Ureter (tissue), 1 donor: Measurements from ENCODE around the gene TNKS1BP1. TPM values are rescaled to one million over a fixed set of nuclear protein-coding genes. Genes with fewer than 3 reads are reported as not detected.

Experiments used
- DNase-seq: peaks from one replicate; pipeline ENCODE4 v3.0.0-alpha.2; 2020; ENCODE audit warnings: low spot score
- total RNA-seq: library from RNA; stranded (reverse); gene quantifications from one replicate; pipeline ENCODE4 v1.2.4, GENCODE V29; 2023
- donor health status: DM: yes; HTN: yes; CAD: no.

The TNKS1BP1 gene
- total RNA-seq, 1 donor from 2014 or later: 338 TPM

- DNase-seq: no peak
Measured at GRCh38 chr11:57332694-57333440, 8.1 kb upstream of the TNKS1BP1 start.

GRCh38 chr11:57331720-57332119 lies 7.0 kb upstream of the TNKS1BP1 start:
- no peak for DNase-seq

- no peak for DNase-seq
Measured at GRCh38 chr11:57330029-57330428, 5.3 kb upstream of the TNKS1BP1 start.

GRCh38 chr11:57327721-57328120 lies 3.0 kb upstream of the TNKS1BP1 start:
- DNase-seq: no peak

GRCh38 chr11:57325735-57326048 lies 940 bp upstream of the TNKS1BP1 start:
- DNase-seq: peak; percentile 73

DNA sequence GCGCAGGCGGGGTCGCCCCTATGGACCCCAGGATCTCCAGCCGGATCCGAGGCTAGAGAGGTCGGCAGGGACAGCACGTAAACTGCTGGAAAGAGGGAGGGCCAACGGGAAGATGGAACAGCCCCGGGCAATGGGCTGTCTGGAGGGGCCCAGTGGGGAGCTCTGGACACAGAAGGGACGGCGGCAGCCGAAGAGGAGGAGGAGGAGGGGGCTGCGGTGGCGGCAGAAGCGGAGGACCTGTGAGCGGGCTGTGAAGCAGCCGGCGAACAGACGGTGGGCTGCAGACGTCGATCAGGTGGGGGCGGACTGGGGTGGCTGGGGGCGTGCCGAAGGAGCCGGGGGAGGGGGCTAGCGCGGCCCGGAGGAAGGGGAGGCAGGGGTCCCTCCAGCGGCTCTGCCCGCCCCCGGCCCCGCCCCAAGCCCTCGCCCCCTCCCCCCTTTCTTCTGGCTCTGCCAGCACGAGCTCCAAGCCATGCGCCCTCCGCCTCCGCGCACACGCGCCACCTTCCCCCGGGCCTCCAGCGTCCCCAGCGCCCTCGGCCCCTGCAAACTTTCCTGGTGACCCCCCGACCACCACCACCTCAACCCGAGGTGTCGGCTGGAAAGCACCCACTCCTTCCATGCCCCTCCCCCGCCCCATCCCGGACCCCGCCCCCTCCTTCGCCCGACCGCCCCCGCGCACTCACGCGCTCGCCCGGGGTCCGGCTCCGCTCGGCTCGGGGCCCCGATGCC lies 432 bp downstream of the TNKS1BP1 start:
- DNase-seq: peak; percentile 65

GRCh38 chr11:57323855-57324153 lies 948 bp downstream of the TNKS1BP1 start:
- DNase-seq: no peak

GRCh38 chr11:57323167-57323854 lies 1.4 kb downstream of the TNKS1BP1 start:
- no peak for DNase-seq

- DNase-seq: peak; percentile 92
Measured at GRCh38 chr11:57322256-57323166, 2.2 kb downstream of the TNKS1BP1 start.

DNA sequence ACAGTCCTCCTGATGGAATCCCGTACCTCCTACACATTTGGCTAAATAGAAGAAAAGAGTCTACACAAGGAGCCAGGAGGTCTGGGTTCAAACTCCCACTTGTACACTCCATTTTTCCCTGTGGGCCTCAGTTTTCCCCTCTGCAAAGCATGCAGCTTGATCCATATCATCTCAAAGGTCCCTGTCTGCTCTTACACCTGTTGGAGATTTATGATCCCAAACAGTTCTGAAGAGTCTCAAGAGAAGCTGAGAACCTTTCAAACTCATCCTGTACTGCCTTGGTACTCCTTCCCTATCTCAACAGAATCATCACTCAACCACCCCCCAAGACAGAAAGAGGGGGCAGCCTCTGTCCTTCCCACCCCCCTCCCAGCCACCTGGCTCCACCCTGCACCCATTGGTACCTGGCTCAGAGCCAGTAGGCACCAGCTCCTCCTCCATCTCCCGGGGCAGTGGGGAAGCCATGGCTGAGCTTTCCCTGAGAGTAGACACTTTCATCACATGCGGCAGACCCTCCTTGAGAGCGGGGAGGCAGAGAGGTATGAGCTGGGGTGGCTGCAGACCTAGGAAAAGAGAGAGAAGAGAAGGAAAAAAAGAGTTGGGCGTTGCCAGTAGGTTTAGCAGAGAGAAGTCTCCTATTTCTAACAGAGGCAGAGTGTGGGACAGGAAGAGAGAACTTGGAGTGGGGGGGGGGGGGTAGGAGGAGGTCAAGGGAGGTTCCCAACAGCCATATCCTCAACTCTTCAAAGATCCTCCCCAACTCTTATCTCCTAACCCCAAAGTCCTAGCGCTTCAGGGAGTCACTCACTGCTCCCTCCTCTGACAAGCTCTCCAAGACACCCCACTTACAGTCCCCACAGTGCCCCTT lies 3.1 kb downstream of the TNKS1BP1 start:
- DNase-seq: no peak

- DNase-seq: no peak
Measured at GRCh38 chr11:57320719-57321387, 3.9 kb downstream of the TNKS1BP1 start.

- no peak for DNase-seq
Measured at GRCh38 chr11:57320067-57320718, 4.6 kb downstream of the TNKS1BP1 start.

GRCh38 chr11:57318178-57318577 lies 6.6 kb downstream of the TNKS1BP1 start:
- DNase-seq: no peak

GRCh38 chr11:57316017-57316416 lies 8.7 kb downstream of the TNKS1BP1 start:
- no peak for DNase-seq

DNA sequence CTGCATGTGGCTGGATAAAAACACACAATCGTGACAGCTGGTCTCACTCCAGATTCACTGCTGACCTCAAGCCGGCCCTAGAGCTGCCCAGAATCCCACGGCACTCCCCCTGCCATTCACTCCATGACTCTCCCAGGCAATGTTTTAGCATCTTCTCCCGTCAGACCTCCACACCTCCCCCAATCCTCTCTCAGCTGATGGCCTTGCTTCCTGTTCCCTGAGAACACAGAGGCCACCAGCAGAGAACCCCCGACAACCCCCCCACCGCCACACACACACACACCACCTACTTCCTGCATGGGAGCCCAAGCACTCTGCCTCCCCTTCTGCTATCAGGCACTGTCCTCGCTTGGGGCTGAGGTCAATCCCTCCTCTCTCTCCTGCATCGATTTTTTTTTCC lies 9.3 kb downstream of the TNKS1BP1 start:
- no peak for DNase-seq

DNA sequence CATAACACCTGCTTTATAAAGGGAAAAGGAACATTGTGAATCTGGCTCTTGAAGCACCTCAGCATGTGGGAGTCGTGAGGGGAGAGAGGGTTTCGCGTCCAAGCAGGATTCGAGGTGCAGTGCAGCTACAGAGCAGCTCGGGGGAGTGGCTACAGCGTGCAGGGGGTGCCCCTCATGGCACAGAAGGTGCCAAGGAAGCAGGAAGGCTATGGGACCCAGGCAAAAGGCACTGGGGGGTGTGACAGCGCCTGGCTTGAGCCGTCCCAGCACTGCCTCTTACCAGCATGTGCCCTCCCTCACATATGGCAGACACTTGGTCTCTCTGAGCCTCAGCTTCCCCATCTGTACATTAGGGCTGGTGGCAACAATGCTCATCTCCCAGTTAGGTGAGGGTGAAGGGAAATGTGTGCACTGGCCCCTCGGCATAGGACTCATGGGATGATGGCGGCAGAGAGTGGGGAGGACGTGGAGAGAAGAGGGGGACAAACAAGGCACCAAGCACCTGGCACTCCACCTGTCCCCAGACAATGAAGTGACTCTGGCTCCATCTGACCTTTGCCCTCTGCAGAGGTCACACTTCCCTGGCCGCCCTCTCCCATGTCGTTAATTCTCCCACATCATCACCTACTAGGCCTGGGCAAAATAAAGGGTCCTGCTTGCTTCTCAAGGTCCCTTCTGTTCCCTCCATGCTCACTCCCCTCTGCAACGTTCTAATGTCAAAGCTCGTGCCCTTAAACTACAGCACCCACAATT lies 10.4 kb downstream of the TNKS1BP1 start:
- DNase-seq: no peak

DNA sequence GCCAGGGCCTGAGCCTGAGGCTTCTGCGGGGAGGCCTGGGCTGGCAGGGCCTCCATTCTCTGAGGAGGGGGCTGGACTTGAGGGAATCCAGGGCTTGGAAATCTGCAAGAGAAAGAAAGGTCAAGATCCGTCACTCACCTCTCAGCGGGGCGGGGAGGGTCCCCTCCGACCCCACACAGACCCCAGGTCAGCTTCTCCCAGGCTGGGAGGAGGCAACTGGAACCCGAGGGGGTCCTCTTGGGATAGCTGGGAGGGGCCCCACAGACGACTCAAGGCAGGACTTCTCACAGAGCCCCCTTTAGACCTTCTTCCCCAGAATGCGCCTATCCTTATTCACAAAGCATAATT lies 11.0 kb downstream of the TNKS1BP1 start:
- DNase-seq: no peak

- no peak for DNase-seq
Measured at GRCh38 chr11:57313071-57313787, 11.5 kb downstream of the TNKS1BP1 start.
